CD4-positive, CD25-positive, alpha-beta regulatory T cell (primary cell): ENCODE results near the gene DCAF15. TPM values are rescaled to one million over a fixed set of nuclear protein-coding genes. Genes with fewer than 3 reads are reported as not detected.

ENCODE experiments used
- ATAC-seq, 2 donors: fragments of 150-1000 bp; cut with Tn5 transposase; one replicate each; pipeline ENCODE4 v1.10.0; 2021; ENCODE audit warnings: low read depth in 2 of 2, moderate number of reproducible peaks in 2 of 2, moderate library complexity in 1 of 2
- DNase-seq, 3 donors: peaks; one replicate each; pipeline versions ENCODE4 v3.0.0 to v3.0.0-alpha.2; 2012 to 2022; ENCODE audit warnings: mixed read lengths in 1 of 3
- H3K27ac ChIP-seq: one replicate; pipeline ENCODE4 v1.7.0; 2013; ENCODE audit warnings: mild to moderate bottlenecking, low read length; ENCODE audit not compliant: insufficient read depth, poor library complexity, severe bottlenecking
- H3K27me3 ChIP-seq: one replicate; pipeline ENCODE4 v1.7.0; 2013; ENCODE audit warnings: low read length; ENCODE audit not compliant: control insufficient read depth, insufficient read depth
- H3K36me3 ChIP-seq: one replicate; pipeline ENCODE4 v1.7.0; 2013; ENCODE audit warnings: mild to moderate bottlenecking, low read length, moderate library complexity; ENCODE audit not compliant: control insufficient read depth, insufficient read depth
- H3K4me1 ChIP-seq: 2 replicates; pipeline ENCODE4 v1.7.0; 2013; ENCODE audit warnings: mild to moderate bottlenecking, low read length; ENCODE audit not compliant: insufficient read depth, control insufficient read depth, poor library complexity, severe bottlenecking
- H3K4me3 ChIP-seq: one replicate; pipeline ENCODE4 v1.7.0; 2013; ENCODE audit warnings: low read depth, mild to moderate bottlenecking, low read length, moderate library complexity
- H3K9me3 ChIP-seq, 2 experiments: 1 replicate in 1 of 2; 2 replicates in 1 of 2; pipeline ENCODE4 v1.7.0; 2013; ENCODE audit warnings: low read length in 2 of 2, mild to moderate bottlenecking in 1 of 2, moderate library complexity in 1 of 2; ENCODE audit not compliant: control insufficient read depth in 2 of 2
- H3K27ac Mint-ChIP-seq, 3 donors: one replicate each; pipeline ENCODE4 v1.8.0; 2020 to 2022; ENCODE audit warnings: mild to moderate bottlenecking in 3 of 3, mixed read lengths in 3 of 3, moderate library complexity in 2 of 3
- H3K27me3 Mint-ChIP-seq: one replicate; pipeline ENCODE4 v1.8.0; 2022; ENCODE audit warnings: mild to moderate bottlenecking, mixed read lengths
- H3K36me3 Mint-ChIP-seq: one replicate; pipeline ENCODE4 v1.8.0; 2020; ENCODE audit warnings: mixed read lengths
- H3K4me1 Mint-ChIP-seq, 4 donors: one replicate each; pipeline ENCODE4 v1.8.0; 2020 to 2022; ENCODE audit warnings: mixed read lengths in 4 of 4, mild to moderate bottlenecking in 1 of 4
- H3K4me3 Mint-ChIP-seq, 4 donors: one replicate each; pipeline ENCODE4 v1.8.0; 2020 to 2022; ENCODE audit warnings: mild to moderate bottlenecking in 4 of 4, mixed read lengths in 4 of 4, moderate library complexity in 3 of 4
- H3K9me3 Mint-ChIP-seq, 7 donors: one replicate each; pipeline ENCODE4 v1.8.0; 2020 to 2022; ENCODE audit warnings: mixed read lengths in 7 of 7, mild to moderate bottlenecking in 3 of 7, moderate library complexity in 2 of 7
- polyA plus RNA-seq, 4 donors: library from polyadenylated mRNA; unstranded; fragments of 300-500 nt; fragmentation: Illumina TruSeq; gene quantifications; one replicate each; pipeline ENCODE4 v1.2.3, GENCODE V29; 2021
- total RNA-seq: library from RNA; stranded (reverse); gene quantifications from one replicate; pipeline ENCODE4 v1.2.3, GENCODE V29; 2022

Gene DCAF15
- total and polyA plus RNA-seq, 5 donors from 2014 or later, result 5.3 to 82.9 (median 6.2) TPM

- H3K4me1 Mint-ChIP-seq, result peaks cover 0 to 35% (median 10%) of the 10 kb centered on the region in 4 donors
- no peak for ATAC-seq
These were observed 41.4 kb downstream of the DCAF15 start for GRCh38 chr19:13993590-13994300.

DNA sequence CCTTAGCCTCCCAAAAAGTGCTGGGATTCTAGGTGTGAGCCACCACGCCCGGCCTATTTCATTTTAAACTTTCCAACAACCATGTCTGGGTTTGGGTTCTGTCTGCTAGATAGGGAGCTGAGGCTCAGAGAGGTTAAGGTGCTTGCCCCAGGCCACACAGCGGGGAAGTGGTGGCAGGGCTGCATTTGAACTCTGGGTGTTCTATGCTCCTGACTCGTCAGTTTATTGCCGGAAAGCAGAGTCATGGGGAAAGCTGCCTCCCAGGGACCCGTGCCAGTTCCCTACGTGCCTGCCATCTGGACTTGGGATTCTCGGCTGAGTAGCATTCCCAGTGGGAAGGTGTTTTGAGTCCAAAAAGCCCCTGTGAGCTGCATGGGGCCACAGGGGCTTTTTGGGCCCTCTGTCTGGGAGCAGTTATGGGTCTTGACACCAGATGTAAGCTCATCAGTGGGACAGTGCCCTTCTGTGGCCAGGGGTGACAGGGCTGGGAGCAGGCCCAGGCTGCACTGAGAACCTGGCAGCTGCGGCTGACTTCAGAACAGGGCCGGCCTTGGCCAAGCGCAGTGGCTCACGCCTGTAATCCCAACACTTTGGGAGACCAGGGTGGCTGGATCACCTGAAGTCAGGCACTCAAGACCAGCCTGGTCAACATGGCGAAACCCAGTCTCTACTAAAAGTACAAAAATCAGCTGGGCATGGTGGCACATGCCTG is 42.9 kb downstream of the DCAF15 start:
- Histone ChIP-seq H3K36me3 (peaks cover 13% of the 10 kb centered on the region), H3K27me3 (no peaks in the 10 kb centered on the region), H3K4me1 (peaks cover 1% of the 10 kb centered on the region), H3K4me3 (no peak overlapping the region), H3K27ac (no peak overlapping the region), H3K9me3 (peaks cover 0 to 5% of the 10 kb centered on the region in 2 experiments)
- ATAC-seq, result no peak
- H3K27me3 Mint-ChIP-seq, result no peaks in the 10 kb centered on the region
- H3K9me3 Mint-ChIP-seq, result peaks cover 0 to 2% (median 0%) of the 10 kb centered on the region in 7 donors
- H3K4me1 Mint-ChIP-seq, result peaks cover 0 to 29% (median 6%) of the 10 kb centered on the region in 4 donors
- DNase-seq, result no peak
- H3K27ac Mint-ChIP-seq, result peak overlapping the region in 1 of 3 donors; percentile 42
- peaks cover 17% of the 10 kb centered on the region for H3K36me3 Mint-ChIP-seq
- peak overlapping the region in 1 of 4 donors; percentile 61 for H3K4me3 Mint-ChIP-seq

More at GRCh38 chr19:13993590-13994300, 41.4 kb downstream of the DCAF15 start:
- Histone ChIP-seq H3K9me3 (peaks cover 0 to under 1% of the 10 kb centered on the region in 2 experiments), H3K27ac (no peak overlapping the region), H3K4me1 (peaks cover 7% of the 10 kb centered on the region), H3K27me3 (no peaks in the 10 kb centered on the region), H3K36me3 (peaks cover 13% of the 10 kb centered on the region), H3K4me3 (no peak overlapping the region)
- Mint-ChIP-seq H3K4me3 (no peak overlapping the region), H3K9me3 (peaks cover 0 to under 1% (median 0%) of the 10 kb centered on the region in 7 donors), H3K27me3 (no peaks in the 10 kb centered on the region), H3K27ac (peak overlapping the region in 1 of 3 donors; percentile 46), H3K36me3 (peaks cover 28% of the 10 kb centered on the region)
- no peak for DNase-seq

DNA sequence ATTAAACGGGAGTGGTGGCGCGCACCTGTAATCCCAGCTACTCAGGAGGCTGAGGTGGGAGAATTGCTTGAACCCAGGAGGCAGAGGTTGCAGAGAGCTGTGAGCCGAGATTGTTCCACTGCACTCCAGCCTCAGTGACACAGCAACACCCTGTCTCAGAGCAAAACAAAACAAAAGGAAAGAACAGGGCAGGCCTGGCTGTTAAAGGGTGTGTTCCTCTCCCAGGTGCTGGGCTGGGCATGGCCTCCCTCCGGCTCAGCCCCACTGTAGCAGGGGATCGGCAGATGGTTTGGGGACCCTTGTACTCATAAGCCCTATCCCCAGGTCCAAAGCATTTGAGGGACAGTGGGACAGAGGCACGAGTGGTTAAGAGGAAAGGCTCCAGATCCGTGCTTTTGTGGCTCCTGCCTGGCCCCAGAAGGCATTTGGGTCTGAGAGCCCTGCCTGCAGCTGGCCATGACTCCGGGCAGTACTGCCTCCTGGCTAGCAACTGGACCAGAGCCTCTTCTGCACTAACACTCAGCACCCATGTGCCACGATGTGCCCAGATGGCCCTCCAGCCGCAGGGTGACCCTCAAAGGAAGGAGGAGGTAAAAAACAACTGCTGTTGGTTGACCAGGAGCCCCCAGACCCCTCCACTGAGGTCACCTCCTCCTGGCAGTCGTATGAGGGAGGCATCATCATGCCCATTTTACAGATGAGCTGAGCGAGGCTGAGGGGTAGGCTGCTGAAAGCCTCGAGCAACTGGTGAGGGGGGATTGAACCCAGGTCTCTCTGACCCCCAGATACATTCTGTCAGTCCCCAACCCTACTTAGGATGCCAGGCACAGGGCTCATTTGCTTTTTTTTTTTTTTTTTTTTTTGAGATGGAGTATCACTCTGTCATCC is 43.8 kb downstream of the DCAF15 start:
- Histone ChIP-seq H3K36me3 (peaks cover 13% of the 10 kb centered on the region), H3K27me3 (no peaks in the 10 kb centered on the region), H3K9me3 (peaks cover 0 to 5% of the 10 kb centered on the region in 2 experiments), H3K4me3 (no peak overlapping the region), H3K27ac (no peak overlapping the region), H3K4me1 (peaks cover 11% of the 10 kb centered on the region)
- Mint-ChIP-seq H3K4me1 (peaks cover 3 to 33% (median 11%) of the 10 kb centered on the region in 4 donors), H3K36me3 (peaks cover 12% of the 10 kb centered on the region), H3K27ac (peak overlapping the region in 1 of 3 donors; percentile 7), H3K4me3 (peak overlapping the region in 1 of 4 donors; percentile 89), H3K27me3 (no peaks in the 10 kb centered on the region), H3K9me3 (peaks cover 0 to 2% (median 0%) of the 10 kb centered on the region in 7 donors)
- DNase-seq (no peak), ATAC-seq (no peak)

DNA sequence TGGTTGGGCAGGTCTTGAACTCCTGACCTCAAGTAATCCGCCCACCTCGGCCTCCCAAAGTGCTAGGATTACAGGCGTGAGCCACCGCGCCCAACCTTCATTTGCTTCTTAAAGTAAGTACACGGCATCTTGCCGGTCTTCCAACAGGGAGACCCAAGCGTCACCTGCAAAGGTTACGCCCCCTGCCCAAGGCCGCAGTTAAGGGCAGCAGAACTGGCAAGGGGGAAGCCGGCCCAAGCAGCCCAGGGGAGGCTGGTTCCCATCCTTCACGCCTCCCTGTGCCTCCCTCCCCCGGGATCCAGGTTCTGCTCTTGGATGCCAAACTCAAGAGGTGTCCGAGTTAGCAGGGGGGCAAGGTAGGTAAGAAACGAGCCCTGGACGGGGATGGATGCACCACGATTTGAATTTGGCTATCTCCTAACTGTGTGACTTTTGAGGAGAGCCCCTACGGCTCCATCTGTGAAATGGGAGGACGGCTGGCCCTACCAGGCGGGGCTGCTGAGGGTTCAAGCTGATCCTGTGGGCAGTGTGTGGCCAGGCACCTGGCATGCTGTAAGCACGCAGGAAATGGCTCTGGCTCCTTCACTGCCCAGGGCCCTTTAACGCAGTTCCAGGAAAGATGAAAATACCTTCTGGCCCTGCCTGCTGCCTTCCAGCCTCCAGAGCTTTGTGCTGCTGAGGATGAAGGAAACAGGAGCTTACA is 44.8 kb downstream of the DCAF15 start:
- H3K4me1 Mint-ChIP-seq, result peaks cover 4 to 41% (median 12%) of the 10 kb centered on the region in 4 donors
- peak overlapping the region in 1 of 3 donors; percentile 36 for H3K27ac Mint-ChIP-seq
- no peak for ATAC-seq

DNA sequence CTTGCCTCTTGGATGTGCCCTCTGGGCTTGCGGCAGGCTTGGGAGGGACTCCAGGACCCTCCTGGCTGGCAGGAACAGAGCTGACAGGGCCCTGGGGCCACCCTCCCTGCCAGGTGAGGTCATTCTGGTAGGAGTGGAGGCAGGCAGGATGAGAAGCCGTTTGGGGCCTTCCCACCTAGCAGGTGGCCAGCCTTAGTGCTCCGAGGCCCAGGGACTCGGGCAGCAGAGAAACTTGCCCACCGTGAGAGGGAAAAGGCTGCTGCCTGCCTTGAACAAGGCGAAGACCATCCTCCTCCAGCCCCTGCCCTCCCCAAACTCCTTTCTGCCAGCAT is 45.3 kb downstream of the DCAF15 start:
- Histone ChIP-seq H3K4me1 (peaks cover 25% of the 10 kb centered on the region), H3K27ac (no peak overlapping the region), H3K9me3 (peaks cover 0 to 5% of the 10 kb centered on the region in 2 experiments), H3K4me3 (no peak overlapping the region), H3K27me3 (no peaks in the 10 kb centered on the region), H3K36me3 (peaks cover 9% of the 10 kb centered on the region)
- Mint-ChIP-seq H3K27me3 (peaks cover 4% of the 10 kb centered on the region), H3K4me3 (no peak overlapping the region), H3K36me3 (peaks cover 10% of the 10 kb centered on the region), H3K9me3 (peaks cover 0 to 2% (median 0%) of the 10 kb centered on the region in 7 donors), H3K27ac (no peak overlapping the region), H3K4me1 (peaks cover 7 to 46% (median 17%) of the 10 kb centered on the region in 4 donors)
- DNase-seq, result no peak
- no peak for ATAC-seq

More for the DNA sequence above, 44.8 kb downstream of the DCAF15 start:
- Histone ChIP-seq H3K4me1 (peaks cover 20% of the 10 kb centered on the region), H3K4me3 (no peak overlapping the region), H3K36me3 (peaks cover 13% of the 10 kb centered on the region), H3K27me3 (no peaks in the 10 kb centered on the region), H3K9me3 (peaks cover 0 to 5% of the 10 kb centered on the region in 2 experiments), H3K27ac (no peak overlapping the region)
- Mint-ChIP-seq H3K9me3 (peaks cover 0 to 2% (median 0%) of the 10 kb centered on the region in 7 donors), H3K36me3 (peaks cover 10% of the 10 kb centered on the region), H3K4me3 (no peak overlapping the region), H3K27me3 (peaks cover 4% of the 10 kb centered on the region)
- no peak for DNase-seq

DNA sequence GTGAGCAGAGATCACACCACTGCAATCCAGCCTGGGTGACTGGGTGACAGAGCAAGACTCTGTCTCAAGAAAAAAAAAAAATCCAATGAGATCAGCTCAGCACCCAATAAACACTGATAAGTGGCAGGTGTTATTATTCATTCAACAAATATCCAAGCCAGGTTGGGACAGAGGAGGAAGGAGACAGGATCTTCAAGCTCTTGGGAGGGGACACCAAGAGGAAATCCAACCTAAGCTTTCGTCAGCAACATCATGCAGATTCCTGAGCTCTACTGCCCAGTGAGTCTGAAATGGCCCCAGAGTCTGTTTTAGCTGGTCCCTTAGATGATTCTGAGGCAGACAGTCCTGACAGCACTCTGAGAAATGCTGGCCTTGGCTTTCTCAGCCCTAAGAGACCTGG is 46.1 kb downstream of the DCAF15 start:
- H3K27ac ChIP-seq, result no peak overlapping the region
- H3K4me1 ChIP-seq, result peaks cover 34% of the 10 kb centered on the region
- DNase-seq, result no peak
- Mint-ChIP-seq H3K4me1 (peaks cover 14 to 52% (median 24%) of the 10 kb centered on the region in 4 donors), H3K27me3 (peaks cover 4% of the 10 kb centered on the region), H3K27ac (peak overlapping the region; percentile 65 to 93 (median 81)), H3K4me3 (peak overlapping the region in 1 of 4 donors; percentile 54), H3K36me3 (peaks cover 7% of the 10 kb centered on the region), H3K9me3 (peaks cover 0 to 2% (median 0%) of the 10 kb centered on the region in 7 donors)
- peaks cover 7% of the 10 kb centered on the region for H3K36me3 ChIP-seq
- H3K4me3 ChIP-seq, result no peak overlapping the region
- no peak for ATAC-seq
- H3K9me3 ChIP-seq, result peaks cover 0 to 5% of the 10 kb centered on the region in 2 experiments
- no peaks in the 10 kb centered on the region for H3K27me3 ChIP-seq
